ENCODE measurements around the gene NELL2.

DNA sequence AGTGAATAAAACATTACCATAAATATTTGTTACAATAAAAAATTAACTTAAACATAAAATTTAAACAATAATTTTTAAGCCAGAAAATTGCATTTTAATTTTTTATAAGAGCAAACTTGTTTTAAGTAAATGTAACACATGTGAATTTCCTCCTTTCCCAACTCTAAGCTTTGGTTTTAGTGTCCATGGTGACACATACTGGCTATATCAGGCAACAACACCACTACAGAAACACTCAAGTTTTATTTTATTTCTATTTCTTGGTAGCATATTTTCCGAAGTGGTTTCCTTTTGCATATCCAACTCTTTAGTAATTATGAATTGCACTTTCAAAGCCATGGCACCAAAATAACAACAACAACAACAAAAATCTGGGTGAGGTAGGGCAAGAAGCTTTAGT, 2.2 kb downstream of the NELL2 start:
- TF ChIP-seq TAF1 (IDR thresholded peaks at IDR 0.05; ENCODE audit: borderline replicate concordance, insufficient read depth, low read length) (no peak), REST (IDR thresholded peaks at IDR 0.05; ENCODE audit: insufficient read depth in 1 of 2, low read depth in 2 of 2, low read length in 2 of 2) (no peak), POLR2AphosphoS5 (IDR thresholded peaks at IDR 0.05; ENCODE audit: low read depth, low read length) (no peak), SIN3A (IDR thresholded peaks at IDR 0.05; ENCODE audit: borderline replicate concordance, insufficient read depth, low read length) (no peak)

All from PFSK-1 (cell line).